Stimulated activated CD4-positive, alpha-beta T cell treated with anti-CD3 and anti-CD28 coated beads, TNF-alpha, amount 100 ng/mL, for 1 hour (primary cell): ENCODE measurements around the gene NAV3.
"Not testable (repeated sequence)": the region's sequence is repeated elsewhere in the genome, so short reads cannot be mapped to it uniquely, and the experiment has no call there.

Experiments
- DNase-seq, 3 donors: peaks; one replicate each; pipeline ENCODE4 v3.0.0-alpha.2; 2020; ENCODE audit warnings: low read depth in 3 of 3, low spot score in 1 of 3

NAV3 gene

GRCh38 chr12:78239544-78239943 lies 408.9 kb downstream of the NAV3 start:
- no peak for DNase-seq

- no peak for DNase-seq
Measured at GRCh38 chr12:78240827-78241226, 410.1 kb downstream of the NAV3 start.

- no peak for DNase-seq
Measured at GRCh38 chr12:78241446-78241845, 410.8 kb downstream of the NAV3 start.

GRCh38 chr12:78244916-78245507 lies 414.3 kb downstream of the NAV3 start:
- no peak for DNase-seq

- no peak for DNase-seq
Measured at GRCh38 chr12:78248321-78248720, 417.6 kb downstream of the NAV3 start.

GRCh38 chr12:78249578-78249977 lies 418.9 kb downstream of the NAV3 start:
- no peak for DNase-seq

- not testable (repeated sequence) for DNase-seq
Measured at GRCh38 chr12:78257662-78258061, 427.0 kb downstream of the NAV3 start.

- no peak for DNase-seq
Measured at GRCh38 chr12:78260976-78261375, 430.3 kb downstream of the NAV3 start.

- DNase-seq, result no peak
Measured at GRCh38 chr12:78261901-78262300, 431.2 kb downstream of the NAV3 start.
